Smooth muscle cell (in vitro differentiated cells): Measurements from ENCODE around the gene DENND5A. TPM values are rescaled to one million over a fixed set of nuclear protein-coding genes. Genes with fewer than 3 reads are reported as not detected.

ENCODE experiments used
- DNase-seq: peaks from one replicate; lab custom pipeline; 2025; ENCODE audit not compliant: unreplicated experiment; lab: John Stamatoyannopoulos, UW
- H2AFZ ChIP-seq: fragments of 200-600 bp; sonication (generic); 2 replicates; pipeline ENCODE4 v1.6.0; 2016; ENCODE audit warnings: antibody characterized with exemption, low read depth, mild to moderate bottlenecking
- H3F3A ChIP-seq: fragments of 200-600 bp; sonication (generic); 2 replicates; pipeline ENCODE4 v1.6.0; 2017; ENCODE audit warnings: antibody characterized with exemption, low read depth
- H3K27ac ChIP-seq: fragments of 200-600 bp; sonication (generic); 2 replicates; pipeline ENCODE4 v1.5.1; 2016; ENCODE audit warnings: low read depth, mild to moderate bottlenecking
- H3K27me3 ChIP-seq: fragments of 200-600 bp; sonication (generic); 2 replicates; pipeline ENCODE4 v1.6.1; 2016; ENCODE audit warnings: low read depth, mild to moderate bottlenecking
- H3K36me3 ChIP-seq: fragments of 200-600 bp; sonication (generic); 2 replicates; pipeline ENCODE4 v1.5.1; 2016; ENCODE audit warnings: low read depth
- H3K4me1 ChIP-seq: fragments of 200-600 bp; sonication (generic); 2 replicates; pipeline ENCODE4 v1.5.1; 2016; ENCODE audit warnings: low read depth
- H3K4me2 ChIP-seq: fragments of 200-600 bp; sonication (generic); 2 replicates; pipeline ENCODE4 v1.6.0; 2016; ENCODE audit warnings: mild to moderate bottlenecking
- H3K4me3 ChIP-seq: fragments of 200-600 bp; sonication (generic); 2 replicates; pipeline ENCODE4 v1.5.1; 2016; ENCODE audit warnings: mild to moderate bottlenecking
- H3K79me2 ChIP-seq: fragments of 200-600 bp; sonication (generic); 2 replicates; pipeline ENCODE4 v1.6.0; 2016; ENCODE audit warnings: low read depth, mild to moderate bottlenecking
- H3K9ac ChIP-seq: fragments of 200-600 bp; sonication (generic); 2 replicates; pipeline ENCODE4 v1.6.0; 2016; ENCODE audit warnings: low read depth
- H3K9me3 ChIP-seq: fragments of 200-600 bp; sonication (generic); replicated peaks from 2 replicates; pipeline ENCODE4 v1.5.1; 2016; ENCODE audit warnings: low read depth
- H4K20me1 ChIP-seq: fragments of 200-600 bp; sonication (generic); 2 replicates; pipeline ENCODE4 v1.6.0; 2016; ENCODE audit warnings: low read depth
- CTCF ChIP-seq: fragments of 200-600 bp; sonication (generic); IDR thresholded peaks from 2 replicates; pipeline ENCODE4 v1.5.1; 2017; ENCODE audit warnings: borderline replicate concordance, mild to moderate bottlenecking, antibody characterized with exemption; ENCODE audit not compliant: insufficient read depth, poor library complexity, severe bottlenecking
- WGBS: methylation state at CpG from one replicate; pipeline ENCODE4 v1.1.7; 2016; ENCODE audit warnings: low lambda C conversion rate; 5-methylcytosine and 5-hydroxymethylcytosine counted together
- polyA plus RNA-seq: library from polyadenylated mRNA; unstranded; fragments of >200 nt; fragmentation: Nextera tagmentation; extraction: Ambion mirVana; gene quantifications from 2 replicates; pipeline ENCODE4 v1.2.1, GENCODE V29; 2016
- total RNA-seq: library from RNA; depleted of rRNA; stranded (reverse); fragments of >200 nt; gene quantifications from 2 replicates; pipeline ENCODE4 v1.2.3, GENCODE V29; 2014

Gene DENND5A
- total and polyA plus RNA-seq, 2 experiments from 2014 or later, result 42.0 to 66.1 TPM

GRCh38 chr11:9160166-9160565, 105.0 kb downstream of the DENND5A start:
- no peak overlapping the region for H3K4me3 ChIP-seq
- H3K4me2 ChIP-seq, result no peak overlapping the region
- no peaks in the 10 kb centered on the region for H3K27me3 ChIP-seq
- H4K20me1 ChIP-seq, result peaks cover 3% of the 10 kb centered on the region
- H3K4me1 ChIP-seq, result no peaks in the 10 kb centered on the region
- no peak for TF ChIP-seq CTCF
- no peaks in the 10 kb centered on the region for H3K9me3 ChIP-seq
- H3K79me2 ChIP-seq, result no peaks in the 10 kb centered on the region
- H3F3A ChIP-seq, result peaks cover 8% of the 10 kb centered on the region
- H3K9ac ChIP-seq, result no peak overlapping the region
- no peak overlapping the region for H2AFZ ChIP-seq
- no peak for DNase-seq
- H3K27ac ChIP-seq, result peak overlapping the region; percentile 32
- H3K36me3 ChIP-seq, result peaks cover 14% of the 10 kb centered on the region

GRCh38 chr11:9158898-9159391, 106.2 kb downstream of the DENND5A start:
- peak overlapping the region; percentile 16 for H3K4me2 ChIP-seq
- peak overlapping the region; percentile 1 for H3K9ac ChIP-seq
- H3K36me3 ChIP-seq, result peaks cover 14% of the 10 kb centered on the region
- no peak overlapping the region for H2AFZ ChIP-seq
- H3K27me3 ChIP-seq, result no peaks in the 10 kb centered on the region
- no peaks in the 10 kb centered on the region for H3K9me3 ChIP-seq
- DNase-seq, result no peak
- H3K4me1 ChIP-seq, result no peaks in the 10 kb centered on the region
- TF ChIP-seq CTCF, result no peak
- no peaks in the 10 kb centered on the region for H3K79me2 ChIP-seq
- peaks cover 4% of the 10 kb centered on the region for H4K20me1 ChIP-seq
- peak overlapping the region; percentile 55 for H3K27ac ChIP-seq
- H3K4me3 ChIP-seq, result no peak overlapping the region
- peaks cover 8% of the 10 kb centered on the region for H3F3A ChIP-seq

GRCh38 chr11:9155930-9156329, 109.2 kb downstream of the DENND5A start:
- 96% methylated on average over 4 of the region's 4 CpGs for WGBS
- TF ChIP-seq CTCF, result no peak
- no peaks in the 10 kb centered on the region for H3K79me2 ChIP-seq
- H3K4me2 ChIP-seq, result no peak overlapping the region
- DNase-seq, result no peak
- no peak overlapping the region for H3K9ac ChIP-seq
- H3K27ac ChIP-seq, result no peak overlapping the region
- H4K20me1 ChIP-seq, result peaks cover 4% of the 10 kb centered on the region
- H3K27me3 ChIP-seq, result no peaks in the 10 kb centered on the region
- H3K4me1 ChIP-seq, result no peaks in the 10 kb centered on the region
- peaks cover 13% of the 10 kb centered on the region for H3K36me3 ChIP-seq
- no peak overlapping the region for H3K4me3 ChIP-seq
- no peak overlapping the region for H2AFZ ChIP-seq
- H3K9me3 ChIP-seq, result no peaks in the 10 kb centered on the region
- peaks cover 8% of the 10 kb centered on the region for H3F3A ChIP-seq

GRCh38 chr11:9153651-9154050, 111.5 kb downstream of the DENND5A start:
- 100% methylated on average over 2 of the region's 2 CpGs for WGBS
- Histone ChIP-seq H3K4me3 (no peak overlapping the region), H3K36me3 (peaks cover 9% of the 10 kb centered on the region), H2AFZ (no peak overlapping the region), H3K9me3 (no peaks in the 10 kb centered on the region), H3K4me1 (no peaks in the 10 kb centered on the region), H3K79me2 (no peaks in the 10 kb centered on the region), H4K20me1 (peaks cover 4% of the 10 kb centered on the region), H3K27me3 (no peaks in the 10 kb centered on the region), H3F3A (no peaks in the 10 kb centered on the region), H3K9ac (no peak overlapping the region), H3K27ac (no peak overlapping the region), H3K4me2 (no peak overlapping the region)
- TF ChIP-seq CTCF, result no peak
- DNase-seq, result no peak
